ENCODE results near the gene ERGIC3.

Gene ERGIC3

GRCh38 chr20:35600993-35601973, 59.4 kb downstream of the ERGIC3 start:
- no peak for TF ChIP-seq POLR2AphosphoS5 (IDR thresholded peaks at IDR 0.05; ENCODE audit: low read depth, low read length)
- TF ChIP-seq TAF1 (IDR thresholded peaks at IDR 0.05; ENCODE audit: borderline replicate concordance, low read depth, low read length): no peak
- TF ChIP-seq POLR2A (IDR thresholded peaks at IDR 0.05; ENCODE audit: low read depth, low read length): no peak
- DNase-seq (ENCODE audit: insufficient read length): peak; percentile 67
- FAIRE-seq: peak; percentile 67

GRCh38 chr20:35601990-35602389, 60.1 kb downstream of the ERGIC3 start:
- no peak for DNase-seq (ENCODE audit: insufficient read length)
- FAIRE-seq: no peak
- TF ChIP-seq POLR2A (IDR thresholded peaks at IDR 0.05; ENCODE audit: low read depth, low read length) (no peak), TAF1 (IDR thresholded peaks at IDR 0.05; ENCODE audit: borderline replicate concordance, low read depth, low read length) (no peak), POLR2AphosphoS5 (IDR thresholded peaks at IDR 0.05; ENCODE audit: low read depth, low read length) (no peak)

GRCh38 chr20:35602851-35603495, 61.1 kb downstream of the ERGIC3 start:
- FAIRE-seq (no peak), DNase-seq (ENCODE audit: insufficient read length) (no peak)
- TF ChIP-seq POLR2AphosphoS5 (IDR thresholded peaks at IDR 0.05; ENCODE audit: low read depth, low read length) (no peak), TAF1 (IDR thresholded peaks at IDR 0.05; ENCODE audit: borderline replicate concordance, low read depth, low read length) (no peak), POLR2A (IDR thresholded peaks at IDR 0.05; ENCODE audit: low read depth, low read length) (no peak)

- no peak for DNase-seq (ENCODE audit: insufficient read length)
- no peak for TF ChIP-seq POLR2A (IDR thresholded peaks at IDR 0.05; ENCODE audit: low read depth, low read length)
- TF ChIP-seq TAF1 (IDR thresholded peaks at IDR 0.05; ENCODE audit: borderline replicate concordance, low read depth, low read length): no peak
- no peak for TF ChIP-seq POLR2AphosphoS5 (IDR thresholded peaks at IDR 0.05; ENCODE audit: low read depth, low read length)
- no peak for FAIRE-seq
Measured at GRCh38 chr20:35603695-35604448, 62.0 kb downstream of the ERGIC3 start.

GRCh38 chr20:35604449-35604747, 62.5 kb downstream of the ERGIC3 start:
- no peak for FAIRE-seq
- TF ChIP-seq POLR2A (IDR thresholded peaks at IDR 0.05; ENCODE audit: low read depth, low read length) (no peak), POLR2AphosphoS5 (IDR thresholded peaks at IDR 0.05; ENCODE audit: low read depth, low read length) (no peak), TAF1 (IDR thresholded peaks at IDR 0.05; ENCODE audit: borderline replicate concordance, low read depth, low read length) (no peak)
- no peak for DNase-seq (ENCODE audit: insufficient read length)

- TF ChIP-seq POLR2AphosphoS5 (IDR thresholded peaks at IDR 0.05; ENCODE audit: low read depth, low read length): no peak
- DNase-seq (ENCODE audit: insufficient read length): no peak
- FAIRE-seq: no peak
Measured at GRCh38 chr20:35606127-35606526, 64.2 kb downstream of the ERGIC3 start.

Data from GM12892 (cell line).